B cell (primary cell): ENCODE data around the gene CCR9.

Experiments
- EZH2 ChIP-seq: IDR thresholded peaks from 2 replicates; pipeline ENCODE4 v1.6.1; 2012; ENCODE audit warnings: borderline replicate concordance, low read depth, mild to moderate bottlenecking, moderate library complexity, low read length; ENCODE audit not compliant: insufficient read depth, poor library complexity, severe bottlenecking
- TF ChIP-seq, protein P1 (sequence below): fragments of 200-600 bp; IDR thresholded peaks from one replicate; pipeline ENCODE4 v1.8.0; 2022; ENCODE audit warnings: antibody characterized with exemption, mild to moderate bottlenecking

DNA sequence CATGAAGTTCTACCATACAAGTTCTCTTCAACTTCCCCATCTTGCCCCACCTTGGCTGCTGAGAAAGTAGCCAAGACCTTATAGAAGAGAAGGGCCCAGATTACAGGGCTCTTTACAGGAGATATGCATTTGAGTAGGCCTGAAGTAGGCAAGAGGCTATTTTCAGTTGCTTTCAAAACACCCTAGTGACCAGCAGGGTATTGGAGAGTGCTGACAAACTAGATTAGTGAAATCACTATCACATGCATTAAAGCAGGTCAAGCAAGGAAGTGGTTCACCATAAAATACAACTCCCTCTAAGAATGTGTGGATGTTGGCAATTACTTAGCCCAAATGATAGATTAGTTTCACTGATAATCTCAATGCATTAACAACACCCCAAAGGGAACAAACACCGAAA, 41.7 kb upstream of the CCR9 start:
- TF ChIP-seq, protein P1, sequence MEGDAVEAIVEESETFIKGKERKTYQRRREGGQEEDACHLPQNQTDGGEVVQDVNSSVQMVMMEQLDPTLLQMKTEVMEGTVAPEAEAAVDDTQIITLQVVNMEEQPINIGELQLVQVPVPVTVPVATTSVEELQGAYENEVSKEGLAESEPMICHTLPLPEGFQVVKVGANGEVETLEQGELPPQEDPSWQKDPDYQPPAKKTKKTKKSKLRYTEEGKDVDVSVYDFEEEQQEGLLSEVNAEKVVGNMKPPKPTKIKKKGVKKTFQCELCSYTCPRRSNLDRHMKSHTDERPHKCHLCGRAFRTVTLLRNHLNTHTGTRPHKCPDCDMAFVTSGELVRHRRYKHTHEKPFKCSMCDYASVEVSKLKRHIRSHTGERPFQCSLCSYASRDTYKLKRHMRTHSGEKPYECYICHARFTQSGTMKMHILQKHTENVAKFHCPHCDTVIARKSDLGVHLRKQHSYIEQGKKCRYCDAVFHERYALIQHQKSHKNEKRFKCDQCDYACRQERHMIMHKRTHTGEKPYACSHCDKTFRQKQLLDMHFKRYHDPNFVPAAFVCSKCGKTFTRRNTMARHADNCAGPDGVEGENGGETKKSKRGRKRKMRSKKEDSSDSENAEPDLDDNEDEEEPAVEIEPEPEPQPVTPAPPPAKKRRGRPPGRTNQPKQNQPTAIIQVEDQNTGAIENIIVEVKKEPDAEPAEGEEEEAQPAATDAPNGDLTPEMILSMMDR, result no peak
- no peak for TF ChIP-seq EZH2
